HG03135 (cell line): ENCODE data around the gene ACVR1B.

ENCODE experiments used
- ATAC-seq: cut with Tn5 transposase; IDR thresholded peaks from one replicate; pipeline ENCODE4 v1.9.1; 2021; ENCODE audit warnings: mild to moderate bottlenecking, moderate library complexity; ENCODE audit not compliant: unreplicated experiment

Gene ACVR1B

DNA sequence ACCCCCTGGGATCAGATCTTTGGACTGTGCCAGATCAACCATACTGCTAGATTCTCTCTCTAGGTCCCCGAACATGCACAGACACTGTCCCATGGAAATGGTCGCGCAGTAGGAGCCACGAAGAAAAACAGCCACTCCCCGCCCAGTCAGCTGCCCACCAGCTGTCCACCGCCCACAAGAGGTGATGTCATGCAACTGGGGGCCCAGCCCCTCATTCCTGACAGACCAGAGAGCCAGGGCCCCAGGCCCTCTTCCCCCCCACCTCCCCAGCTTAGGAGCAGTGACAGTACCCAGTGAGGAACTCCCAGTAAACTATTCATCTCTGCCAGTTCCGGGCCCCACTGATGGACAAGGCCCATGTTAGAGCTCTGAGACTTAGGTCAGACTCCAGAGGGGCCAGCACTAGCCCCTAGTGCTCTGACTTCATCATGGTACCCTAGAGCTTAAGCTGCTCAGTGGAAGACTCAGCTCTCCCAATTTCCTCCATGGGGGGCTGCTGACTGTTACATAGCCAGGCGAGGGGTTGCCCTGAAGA lies 51.6 kb downstream of the ACVR1B start:
- ATAC-seq, result no peak

DNA sequence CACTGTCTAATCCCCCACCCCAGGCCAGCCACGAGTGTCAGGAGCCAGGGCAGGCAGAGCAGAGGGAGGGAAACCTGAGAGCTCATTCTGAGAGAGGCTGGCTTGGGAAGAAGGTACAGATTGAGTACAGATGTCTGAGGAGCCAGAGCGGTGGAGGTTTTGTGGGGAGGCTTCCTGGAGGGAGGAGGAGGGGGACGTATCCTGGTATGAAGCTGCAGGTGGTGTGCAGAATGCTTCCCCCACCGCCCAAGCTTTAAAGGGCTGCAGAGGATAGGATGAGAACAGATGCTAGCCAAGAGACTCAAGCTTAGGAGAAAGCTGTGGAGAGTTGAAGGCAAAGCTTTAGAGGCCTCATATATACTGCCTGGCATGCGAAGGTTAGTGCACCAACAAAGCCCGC lies 52.1 kb downstream of the ACVR1B start:
- ATAC-seq, result no peak

DNA sequence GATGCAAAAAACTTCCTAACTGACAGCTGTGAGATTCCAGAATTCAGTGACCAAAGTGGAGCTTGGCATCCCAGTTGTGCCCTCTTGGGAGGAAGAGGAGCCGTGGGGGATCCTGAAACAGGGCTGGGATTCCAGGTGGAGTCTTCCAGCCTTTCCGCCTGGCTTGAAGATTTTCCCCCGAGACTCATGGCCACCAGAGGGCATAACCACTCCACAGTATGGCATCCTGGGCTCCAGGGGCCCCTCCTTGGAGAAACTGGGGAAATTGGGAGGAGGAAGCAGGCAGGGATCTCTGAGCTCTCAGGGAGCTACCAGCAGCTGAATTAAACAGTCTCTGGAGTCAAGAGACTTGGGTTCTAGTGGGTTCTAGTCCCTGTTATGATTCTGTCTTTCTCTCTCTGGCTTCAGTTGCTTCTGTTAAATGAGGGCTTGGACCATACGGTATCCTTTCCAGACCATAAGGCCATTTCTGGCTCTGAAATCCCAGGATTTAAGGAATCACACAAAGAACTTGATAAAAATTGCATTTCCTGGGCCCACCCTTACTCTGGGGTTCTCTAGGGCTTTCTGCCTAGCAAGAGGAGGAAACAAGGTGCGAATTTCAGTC lies 52.6 kb downstream of the ACVR1B start:
- ATAC-seq, result no peak

DNA sequence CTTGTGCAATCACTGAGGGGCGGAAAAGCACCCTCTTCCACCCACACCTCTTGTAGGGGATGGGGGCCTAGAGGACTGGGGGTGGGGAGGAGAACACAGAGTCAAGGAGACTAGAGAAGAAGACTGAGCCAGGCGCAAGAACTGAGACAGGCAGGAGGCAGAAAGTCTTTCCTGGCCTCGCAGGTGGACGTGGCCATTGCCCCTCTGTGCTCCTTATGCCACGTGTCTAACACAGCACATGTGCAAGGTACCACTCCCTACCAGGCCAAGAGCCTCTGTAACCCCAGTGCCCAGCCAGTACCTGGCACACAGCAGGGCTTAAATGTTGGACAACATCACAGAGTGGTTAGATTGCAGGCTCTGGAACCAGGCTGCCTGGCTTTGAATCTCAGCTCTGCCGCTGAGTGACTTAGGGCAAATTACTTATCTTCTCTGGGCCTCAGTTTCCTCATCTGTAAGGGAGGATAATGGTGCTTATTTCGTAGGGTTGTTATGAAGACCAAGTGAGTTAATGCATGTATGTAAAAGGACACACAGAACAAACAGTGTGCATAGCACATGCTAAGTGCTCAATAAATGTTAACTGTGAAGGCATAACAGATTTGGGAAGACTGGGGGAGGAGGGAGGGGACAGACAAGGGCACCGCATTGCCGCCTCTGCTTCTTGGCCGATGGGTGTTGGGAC lies 53.9 kb downstream of the ACVR1B start:
- ATAC-seq, result no peak

DNA sequence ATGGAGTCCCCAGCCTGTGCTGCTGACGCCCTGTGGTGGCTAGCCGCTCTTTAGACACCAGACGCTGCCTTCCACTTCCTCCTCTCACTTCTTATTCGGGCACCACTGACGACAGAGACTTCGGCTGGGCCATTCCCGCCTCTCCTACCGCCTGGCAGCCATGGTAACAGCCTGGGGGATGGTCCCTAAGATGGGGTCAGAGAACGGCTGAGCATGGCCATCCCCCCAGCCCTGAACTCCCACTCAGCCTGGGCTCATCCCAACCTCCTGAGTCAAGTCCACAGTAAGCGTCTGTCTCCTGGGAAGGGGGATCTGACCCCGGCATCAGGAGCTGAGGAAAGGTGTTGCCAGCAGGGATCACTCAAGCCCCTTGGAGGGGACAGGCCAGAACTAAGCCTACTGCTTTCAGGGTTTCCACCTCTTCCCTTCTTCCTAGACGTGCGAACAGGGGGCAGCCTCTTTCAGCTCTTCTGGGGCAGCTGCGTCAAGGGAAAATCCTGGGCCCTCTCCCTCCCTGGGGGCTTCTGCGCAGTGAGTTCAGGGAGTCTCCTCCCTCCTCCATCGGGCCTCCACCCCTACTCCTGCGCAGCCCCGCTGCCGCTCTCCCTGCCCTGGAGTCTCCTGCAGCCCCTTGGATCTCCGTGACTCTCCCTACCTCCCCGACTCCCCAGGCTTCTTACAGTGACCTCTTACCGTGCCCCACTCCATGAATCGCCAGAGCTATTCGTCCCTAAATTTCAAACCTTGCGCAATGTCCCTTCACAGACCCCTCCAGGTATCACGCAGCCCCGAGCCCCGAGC lies 54.6 kb downstream of the ACVR1B start:
- ATAC-seq, result no peak

DNA sequence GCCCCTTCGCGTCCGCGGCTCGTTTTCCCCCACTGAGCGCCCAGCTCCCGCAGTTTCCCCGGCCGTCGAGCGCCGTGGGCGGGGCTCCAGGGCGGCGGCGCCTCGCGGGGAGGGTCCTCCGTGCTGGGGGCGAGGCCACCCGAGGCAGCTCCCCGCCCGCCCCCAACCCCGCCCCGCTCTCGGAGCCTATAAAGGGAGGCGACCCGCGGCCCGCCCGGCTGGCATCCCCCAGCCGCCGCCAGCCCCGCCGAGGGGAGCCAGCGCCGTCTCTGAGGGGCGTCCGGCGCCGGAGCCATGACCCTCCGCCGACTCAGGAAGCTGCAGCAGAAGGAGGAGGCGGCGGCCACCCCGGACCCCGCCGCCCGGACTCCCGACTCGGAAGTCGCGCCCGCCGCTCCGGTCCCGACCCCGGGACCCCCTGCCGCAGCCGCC lies 55.2 kb downstream of the ACVR1B start, which contains the start of gene TAMALIN:
TAMALIN (plus strand) TSS at position 221 of the 432 bp plus-strand sequence; CDS start at position 295, 74 bp downstream.
- ATAC-seq, result no peak

DNA sequence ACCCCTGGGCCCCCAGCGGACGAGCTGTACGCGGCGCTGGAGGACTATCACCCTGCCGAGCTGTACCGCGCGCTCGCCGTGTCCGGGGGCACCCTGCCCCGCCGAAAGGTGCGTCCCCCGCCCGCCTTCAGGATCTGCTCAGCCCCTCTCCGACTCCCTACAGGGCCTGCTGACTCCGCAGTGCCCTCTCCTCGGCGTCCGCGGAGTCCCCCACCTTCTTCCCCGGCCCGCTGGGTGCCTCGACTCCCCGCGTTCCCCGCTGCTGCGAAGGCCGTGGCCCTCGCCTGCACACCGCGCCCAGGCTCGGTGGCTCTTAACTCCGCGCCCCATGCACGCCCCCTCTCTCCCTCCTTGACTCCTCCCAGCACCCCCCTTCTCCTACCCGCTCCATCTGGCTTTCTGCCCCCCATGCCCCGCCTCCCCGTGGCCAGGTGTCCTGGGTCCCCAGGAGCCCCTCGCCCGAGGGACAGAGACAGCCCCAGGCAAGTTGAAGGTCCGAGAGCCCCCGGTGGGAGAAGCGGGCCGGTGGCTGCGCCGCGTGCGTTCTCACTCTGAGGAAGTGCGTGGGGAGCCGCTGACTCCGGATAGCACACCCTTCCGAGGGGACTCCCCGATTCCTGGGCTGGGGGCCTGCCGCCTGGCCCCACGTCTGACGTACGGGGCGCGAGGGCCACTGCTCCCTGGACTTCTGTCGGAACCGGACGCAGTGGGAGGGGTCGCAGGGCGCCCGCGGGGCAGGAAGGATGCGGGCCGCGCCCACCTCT lies 55.8 kb downstream of the ACVR1B start:
- ATAC-seq, result no peak

DNA sequence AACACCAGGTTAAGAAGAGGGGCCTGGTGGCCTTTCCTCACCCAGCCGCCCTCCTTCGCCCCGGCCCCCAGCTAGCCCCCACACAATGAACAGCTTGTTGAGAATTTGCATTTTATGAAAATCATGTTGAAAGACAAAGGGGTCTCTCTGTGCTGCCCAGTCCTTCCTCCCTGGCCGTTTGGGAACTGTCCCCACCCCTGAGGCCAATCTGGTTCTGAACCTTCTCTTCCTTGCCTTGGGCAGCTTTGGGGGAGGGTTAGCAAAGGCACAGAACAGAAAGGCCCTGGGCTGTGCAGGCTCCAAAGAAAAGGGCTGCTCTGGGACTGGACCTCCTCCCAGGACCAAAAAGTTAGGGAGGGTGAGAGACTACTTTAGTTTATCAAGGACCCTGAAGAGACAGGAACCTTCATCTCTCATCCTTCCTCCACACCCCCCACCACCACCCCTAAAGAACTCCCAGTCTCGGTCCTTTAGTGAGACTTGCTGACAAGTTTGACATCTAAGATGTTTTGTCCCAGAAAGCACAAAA lies 56.5 kb downstream of the ACVR1B start:
- no peak for ATAC-seq

DNA sequence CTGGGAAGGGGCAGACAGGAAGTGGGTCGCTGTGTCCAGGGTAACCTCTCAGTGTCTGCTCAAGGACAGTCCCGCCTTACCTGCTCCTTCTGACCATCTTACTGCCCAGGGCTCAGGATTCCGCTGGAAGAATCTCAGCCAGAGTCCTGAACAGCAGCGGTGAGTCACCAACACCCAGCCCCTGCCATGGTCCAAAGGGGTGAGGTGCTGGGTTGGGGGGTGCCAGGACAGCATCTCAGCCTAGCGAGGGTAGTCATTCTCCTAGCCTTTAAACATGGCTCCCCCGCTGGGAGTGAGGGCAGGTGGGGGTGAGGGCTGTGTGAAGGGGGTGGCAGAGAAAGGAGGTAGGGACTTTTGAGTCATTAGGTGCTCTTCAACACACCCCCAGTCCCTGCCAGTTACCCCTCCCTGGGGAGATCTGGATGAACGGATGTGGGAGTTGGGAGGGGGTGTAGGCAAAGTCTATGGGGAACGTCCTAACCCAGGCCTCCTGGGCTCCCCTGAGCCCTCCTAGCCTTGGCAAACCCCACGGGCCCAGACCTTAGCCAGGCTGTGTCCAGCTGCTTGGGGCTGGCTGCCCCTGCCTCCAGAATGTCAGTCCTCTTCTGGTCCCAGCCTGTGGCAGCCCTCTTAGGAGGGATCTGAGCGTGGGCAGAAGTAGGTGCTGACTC lies 57.7 kb downstream of the ACVR1B start:
- ATAC-seq, result no peak

DNA sequence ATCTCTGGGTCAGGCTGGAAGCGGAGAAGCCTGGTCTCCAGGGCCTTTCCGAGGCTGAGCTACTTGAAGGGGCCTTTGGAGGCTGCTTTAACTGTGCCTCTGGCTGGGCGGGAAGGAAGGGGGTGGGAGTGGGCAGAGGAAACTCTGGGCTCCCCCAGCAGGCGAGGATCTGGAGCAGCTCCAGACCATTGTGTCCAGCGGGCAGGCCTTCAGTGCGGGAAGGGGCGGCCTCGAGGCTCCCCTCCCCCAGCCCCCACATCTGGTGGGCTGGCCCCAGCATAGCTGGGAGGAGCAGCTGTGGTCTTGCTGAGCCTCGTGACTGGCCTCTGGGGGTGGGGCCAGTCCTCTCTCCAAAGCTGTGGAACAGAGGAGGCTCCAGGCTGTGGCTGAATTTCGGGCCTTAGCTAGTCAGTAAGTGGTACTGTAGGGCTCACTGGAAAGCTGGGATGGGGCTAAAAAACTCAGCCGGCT lies 58.7 kb downstream of the ACVR1B start:
- no peak for ATAC-seq

DNA sequence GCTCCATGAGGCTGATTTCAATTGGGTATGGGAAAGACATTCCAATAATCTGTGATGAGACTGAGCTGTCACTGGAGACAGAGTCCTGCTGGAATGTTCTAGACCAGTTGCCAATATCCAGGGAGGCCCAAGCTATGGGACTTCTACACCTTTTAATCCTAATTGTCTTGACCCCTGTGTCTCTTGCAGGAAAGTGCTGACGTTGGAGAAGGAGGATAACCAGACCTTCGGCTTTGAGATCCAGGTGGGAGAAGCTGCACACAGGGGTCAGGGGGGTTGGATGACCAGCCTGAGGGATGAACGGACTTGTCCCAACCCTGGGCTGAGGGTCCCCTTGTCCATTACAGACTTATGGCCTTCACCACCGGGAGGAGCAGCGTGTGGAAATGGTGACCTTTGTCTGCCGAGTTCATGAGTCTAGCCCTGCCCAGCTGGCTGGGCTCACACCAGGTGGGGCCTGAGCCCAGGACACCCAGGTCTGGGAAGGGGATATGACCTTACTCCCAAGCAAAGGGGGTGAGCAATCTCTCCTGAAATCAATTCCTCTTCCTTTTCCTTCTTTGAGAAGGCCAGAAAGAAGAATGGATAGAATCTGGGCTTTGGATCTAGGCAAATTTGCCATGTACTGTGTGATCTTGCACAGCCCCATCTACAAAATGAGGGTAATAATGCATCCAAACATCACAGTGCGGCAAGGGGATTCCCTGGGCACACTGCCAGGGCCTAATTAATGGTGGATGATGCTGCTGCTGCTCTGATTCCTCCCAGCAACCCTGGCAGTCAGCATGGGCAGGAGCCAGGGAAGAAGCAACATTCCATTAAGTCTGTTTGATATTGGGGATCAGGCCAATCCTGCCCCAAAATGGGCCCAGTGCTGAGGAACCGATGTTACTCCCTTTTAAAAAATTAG lies 59.4 kb downstream of the ACVR1B start:
- no peak for ATAC-seq

DNA sequence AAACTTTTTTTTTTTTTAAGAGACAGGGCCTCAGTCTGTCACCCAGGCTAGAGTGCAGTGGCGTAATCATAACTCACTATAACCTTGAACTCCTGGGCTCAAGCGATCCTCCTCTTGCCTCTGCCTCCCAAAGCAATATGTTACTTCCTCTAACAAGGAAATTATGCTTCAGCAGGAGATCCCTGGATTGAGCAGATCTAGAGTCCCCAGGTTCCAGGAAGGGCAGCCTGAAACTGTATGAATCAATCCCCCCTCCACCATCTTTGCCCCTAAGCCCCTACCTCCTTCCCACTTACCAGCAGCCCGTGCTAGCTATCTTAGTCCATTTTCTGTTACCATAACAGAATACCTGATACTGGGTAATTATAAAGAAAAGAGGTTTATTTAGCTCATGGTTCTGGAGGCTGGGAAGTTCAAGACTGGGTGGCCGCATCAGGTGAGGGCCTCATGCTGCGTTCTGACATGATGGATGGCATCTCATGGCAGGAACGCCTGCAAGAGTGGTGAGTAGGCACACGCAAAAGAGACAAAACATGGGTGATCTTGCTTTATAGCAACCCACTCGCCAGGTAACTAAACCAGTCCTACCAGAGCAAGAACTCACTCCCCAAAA lies 60.2 kb downstream of the ACVR1B start:
- ATAC-seq, result no peak

DNA sequence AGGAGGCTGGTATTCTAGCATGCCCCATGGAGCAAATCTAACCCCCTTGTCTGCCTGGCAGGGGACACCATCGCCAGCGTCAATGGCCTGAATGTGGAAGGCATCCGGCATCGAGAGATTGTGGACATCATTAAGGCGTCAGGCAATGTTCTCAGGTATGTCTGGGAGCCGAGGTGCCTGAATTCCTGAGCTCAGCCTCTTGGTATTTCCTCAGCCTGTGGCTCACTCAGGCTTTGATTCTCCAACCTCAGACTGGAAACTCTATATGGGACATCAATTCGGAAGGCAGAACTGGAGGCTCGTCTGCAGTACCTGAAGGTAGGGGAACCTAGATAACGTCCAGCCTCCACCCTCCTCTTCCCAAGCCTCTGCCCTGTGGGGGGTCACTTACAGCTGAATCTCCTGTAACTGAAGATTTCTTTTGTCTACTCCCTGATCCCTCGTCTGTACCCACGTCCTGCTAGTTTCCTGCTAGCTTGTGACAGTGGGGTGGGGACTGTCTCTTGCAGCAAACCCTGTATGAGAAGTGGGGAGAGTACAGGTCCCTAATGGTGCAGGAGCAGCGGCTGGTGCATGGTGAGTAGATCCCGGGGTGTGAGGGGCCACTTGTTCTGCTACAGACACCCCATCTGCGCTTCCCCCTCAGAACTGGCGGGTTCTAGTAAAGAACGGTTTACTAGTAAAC lies 62.3 kb downstream of the ACVR1B start:
- ATAC-seq, result no peak

DNA sequence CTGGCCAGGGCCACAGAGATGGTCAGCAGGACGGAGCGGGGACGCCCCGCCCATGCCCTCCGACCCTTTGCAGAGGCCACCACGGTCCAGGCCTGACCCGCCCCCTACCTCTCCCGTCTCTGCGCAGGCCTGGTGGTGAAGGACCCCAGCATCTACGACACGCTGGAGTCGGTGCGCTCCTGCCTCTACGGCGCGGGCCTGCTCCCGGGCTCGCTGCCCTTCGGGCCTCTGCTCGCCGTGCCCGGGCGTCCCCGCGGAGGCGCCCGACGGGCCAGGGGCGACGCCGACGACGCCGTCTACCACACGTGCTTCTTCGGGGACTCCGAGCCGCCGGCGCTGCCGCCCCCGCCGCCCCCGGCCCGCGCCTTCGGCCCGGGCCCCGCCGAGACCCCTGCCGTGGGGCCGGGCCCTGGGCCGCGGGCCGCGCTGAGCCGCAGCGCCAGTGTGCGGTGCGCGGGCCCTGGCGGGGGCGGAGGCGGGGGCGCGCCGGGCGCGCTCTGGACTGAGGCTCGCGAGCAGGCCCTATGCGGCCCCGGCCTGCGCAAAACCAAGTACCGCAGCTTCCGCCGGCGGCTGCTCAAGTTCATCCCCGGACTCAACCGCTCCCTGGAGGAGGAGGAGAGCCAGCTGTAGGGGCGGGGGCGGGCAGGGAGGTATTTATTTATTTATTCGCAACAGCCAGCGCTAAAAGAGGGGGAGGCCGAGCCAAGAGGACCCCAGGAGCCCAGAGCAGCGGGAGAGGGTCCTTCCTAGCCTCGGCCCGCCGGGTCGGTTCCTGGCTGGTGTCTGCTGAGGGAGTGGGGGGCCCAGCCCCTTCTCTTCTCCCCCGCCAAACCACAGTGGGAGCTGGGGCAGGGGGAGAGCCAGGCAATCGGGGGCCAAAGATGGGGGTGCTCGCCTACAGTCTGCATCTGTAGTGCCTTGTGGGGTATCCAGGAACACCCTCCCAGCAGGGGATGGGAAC lies 63.4 kb downstream of the ACVR1B start:
- no peak for ATAC-seq

DNA sequence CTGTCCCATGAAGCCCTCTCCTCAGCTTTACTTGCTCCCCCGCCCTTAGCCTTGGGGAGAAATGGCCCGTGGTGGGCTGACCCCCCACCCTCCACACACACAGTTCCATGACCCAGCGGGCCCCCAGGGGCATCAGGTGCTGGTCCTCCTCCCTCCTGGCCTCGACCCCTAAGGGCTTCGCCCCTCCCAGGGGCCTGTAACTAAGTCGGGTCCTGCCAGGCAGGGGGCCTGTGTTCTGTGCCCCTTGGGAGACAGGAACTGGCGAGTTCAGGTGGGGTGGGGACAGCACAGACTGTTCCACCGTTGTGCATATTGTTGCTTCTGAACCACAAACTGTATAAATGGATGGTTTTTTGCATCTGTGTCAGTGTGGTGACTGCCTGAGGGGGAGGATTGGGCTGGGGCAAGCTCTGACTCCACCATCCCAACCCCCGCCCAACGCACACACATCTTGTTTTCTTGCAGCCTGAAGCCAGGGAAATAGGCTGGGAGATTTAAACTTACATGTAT lies 64.1 kb downstream of the ACVR1B start:
- no peak for ATAC-seq

DNA sequence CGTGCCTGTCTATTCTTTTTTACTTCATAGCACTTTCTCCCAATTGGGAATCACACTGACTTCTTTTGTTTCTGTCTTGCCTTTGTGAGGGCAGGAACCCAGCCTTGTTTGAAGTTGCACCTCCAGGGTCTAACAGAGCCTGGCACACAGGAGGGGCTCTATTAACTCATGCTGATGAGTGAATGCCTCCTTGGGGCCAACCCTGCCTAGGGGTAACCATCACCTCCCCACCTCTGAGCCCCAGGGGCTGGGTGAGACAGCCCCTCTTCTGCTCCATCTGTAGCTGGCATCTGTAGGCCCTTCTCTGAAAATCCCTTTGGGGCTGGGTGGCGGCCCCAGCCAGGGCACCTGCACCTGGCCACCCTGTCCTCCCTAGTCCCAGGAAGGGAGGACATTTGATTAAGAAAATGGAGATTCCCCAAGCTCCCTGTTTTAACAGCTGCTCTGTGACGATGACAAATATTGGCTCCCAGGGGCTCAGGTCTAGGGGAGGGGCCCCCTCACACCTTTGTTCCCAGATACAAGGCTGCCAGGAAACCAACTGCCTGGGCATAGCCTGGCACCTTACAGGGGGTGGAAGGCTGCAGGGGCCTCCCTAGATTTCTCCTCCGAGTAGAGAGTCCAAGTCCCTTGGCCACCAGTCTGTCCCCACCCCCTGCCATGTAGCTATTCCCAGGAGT lies 67.1 kb downstream of the ACVR1B start:
- ATAC-seq, result no peak
